ENCODE data around the gene POU2F1.

POU2F1 gene

GRCh38 chr1:167292216-167292615, 71.5 kb downstream of the POU2F1 start:
- no peak for DNase-seq
- H3K9me3 Mint-ChIP-seq: peaks cover 27% of the 10 kb centered on the region
- no peak overlapping the region for H3K27ac Mint-ChIP-seq
- H3K4me3 Mint-ChIP-seq: no peak overlapping the region
- peaks cover 14% of the 10 kb centered on the region for H3K4me1 Mint-ChIP-seq
- H3K27me3 Mint-ChIP-seq (ENCODE audit: low read depth, poor library complexity): no peaks in the 10 kb centered on the region
- no peak for TF ChIP-seq CTCF (IDR thresholded peaks at IDR 0.05)
- H3K36me3 Mint-ChIP-seq (ENCODE audit: low read depth): peaks cover 32% of the 10 kb centered on the region

- no peak for DNase-seq
- H3K27ac Mint-ChIP-seq: no peak overlapping the region
- H3K4me1 Mint-ChIP-seq: peaks cover 6% of the 10 kb centered on the region
Observed at GRCh38 chr1:167293057-167293456, 72.4 kb downstream of the POU2F1 start.

GRCh38 chr1:167294528-167294927, 73.8 kb downstream of the POU2F1 start:
- Mint-ChIP-seq H3K27me3 (ENCODE audit: low read depth, poor library complexity) (no peaks in the 10 kb centered on the region), H3K9me3 (peaks cover 29% of the 10 kb centered on the region), H3K27ac (no peak overlapping the region), H3K36me3 (ENCODE audit: low read depth) (peaks cover 35% of the 10 kb centered on the region), H3K4me3 (no peak overlapping the region), H3K4me1 (no peaks in the 10 kb centered on the region)
- no peak for DNase-seq
- TF ChIP-seq CTCF (IDR thresholded peaks at IDR 0.05): no peak

More at GRCh38 chr1:167293057-167293456, 72.4 kb downstream of the POU2F1 start:
- TF ChIP-seq CTCF (IDR thresholded peaks at IDR 0.05): no peak
- no peaks in the 10 kb centered on the region for H3K27me3 Mint-ChIP-seq (ENCODE audit: low read depth, poor library complexity)
- H3K4me3 Mint-ChIP-seq: no peak overlapping the region
- H3K36me3 Mint-ChIP-seq (ENCODE audit: low read depth): peaks cover 32% of the 10 kb centered on the region
- peaks cover 27% of the 10 kb centered on the region for H3K9me3 Mint-ChIP-seq

- no peaks in the 10 kb centered on the region for H3K27me3 Mint-ChIP-seq (ENCODE audit: low read depth, poor library complexity)
- H3K9me3 Mint-ChIP-seq: peaks cover 26% of the 10 kb centered on the region
- no peak overlapping the region for H3K27ac Mint-ChIP-seq
- H3K4me1 Mint-ChIP-seq: no peaks in the 10 kb centered on the region
- no peak overlapping the region for H3K4me3 Mint-ChIP-seq
- H3K36me3 Mint-ChIP-seq (ENCODE audit: low read depth): peaks cover 27% of the 10 kb centered on the region
- TF ChIP-seq CTCF (IDR thresholded peaks at IDR 0.05): no peak
- DNase-seq: no peak
Observed at GRCh38 chr1:167297222-167298214, 76.8 kb downstream of the POU2F1 start.

GRCh38 chr1:167298325-167298724, 77.6 kb downstream of the POU2F1 start:
- Mint-ChIP-seq H3K27me3 (ENCODE audit: low read depth, poor library complexity) (no peaks in the 10 kb centered on the region), H3K27ac (no peak overlapping the region), H3K4me3 (no peak overlapping the region), H3K36me3 (ENCODE audit: low read depth) (peaks cover 19% of the 10 kb centered on the region), H3K9me3 (peaks cover 18% of the 10 kb centered on the region), H3K4me1 (no peaks in the 10 kb centered on the region)
- no peak for DNase-seq
- no peak for TF ChIP-seq CTCF (IDR thresholded peaks at IDR 0.05)

Data from nephron progenitor cell (in vitro differentiated cells).